NB4 (cell line): ENCODE results near the gene C1QTNF6.

Source experiments
- CTCF ChIP-seq: IDR thresholded peaks from one replicate; pipeline ENCODE4 v1.5.1; 2012; ENCODE audit warnings: low read depth, low read length
- POLR2A ChIP-seq: IDR thresholded peaks from 2 replicates; pipeline ENCODE4 v1.6.1; 2011; ENCODE audit warnings: mild to moderate bottlenecking; ENCODE audit not compliant: insufficient read length; ENCODE audit errors: extremely low read depth

GRCh38 chr22:37196539-37197450 lies 8.7 kb upstream of the C1QTNF6 start:
- TF ChIP-seq POLR2A (no peak), CTCF (no peak)
